Muscle of leg (tissue), 11 donors: Measurements from ENCODE around the gene ANXA2. TPM values are rescaled to one million over a fixed set of nuclear protein-coding genes. Genes with fewer than 3 reads are reported as not detected.

Experiments
- DNase-seq: peaks from one replicate; pipeline ENCODE4 v3.0.0; 2013
- H3K27ac ChIP-seq: one replicate; pipeline ENCODE4 v1.5.1; 2013; ENCODE audit warnings: mild to moderate bottlenecking, low read length, control low read depth
- H3K27me3 ChIP-seq: one replicate; pipeline ENCODE4 v1.6.1; 2013; ENCODE audit warnings: low read length; ENCODE audit not compliant: control insufficient read depth, insufficient read depth
- H3K36me3 ChIP-seq: one replicate; pipeline ENCODE4 v1.6.1; 2013; ENCODE audit warnings: low read length; ENCODE audit not compliant: control insufficient read depth, insufficient read depth
- H3K4me1 ChIP-seq: one replicate; pipeline ENCODE4 v1.6.1; 2013; ENCODE audit warnings: low read length; ENCODE audit not compliant: control insufficient read depth, insufficient read depth
- H3K4me3 ChIP-seq: one replicate; pipeline ENCODE4 v1.5.1; 2013; ENCODE audit warnings: low read length, control low read depth
- H3K9me3 ChIP-seq: replicated peaks from 2 replicates; pipeline ENCODE4 v1.6.1; 2013; ENCODE audit warnings: low read depth, low read length; ENCODE audit not compliant: control insufficient read depth
- WGBS: methylation state at CpG from one replicate; pipeline ENCODE4 v1.1.5; 2013; ENCODE audit warnings: missing lambda C conversion rate; ENCODE audit not compliant: insufficient coverage; 5-methylcytosine and 5-hydroxymethylcytosine counted together
- polyA plus RNA-seq, 8 donors: library from polyadenylated mRNA; unstranded; fragments of 120-200 nt; gene quantifications; one replicate each; pipeline versions ENCODE4 v1.2.1 to v1.2.3, GENCODE V29; 2013; ENCODE audit warnings: inconsistent platforms in 1 of 8, low replicate concordance in 1 of 8; ENCODE audit not compliant: insufficient read length in 8 of 8, insufficient read depth in 1 of 8
- total RNA-seq: library from RNA; stranded (reverse); fragments of 120-200 nt; gene quantifications from one replicate; pipeline ENCODE4 v1.2.4, GENCODE V29; 2013

Gene ANXA2
- total and polyA plus RNA-seq, 9 donors = 410 to 789 (median 469) TPM

- DNase-seq = no peak
- Histone ChIP-seq H3K4me1 (peaks cover 45% of the 10 kb centered on the region), H3K27me3 (no peaks in the 10 kb centered on the region), H3K36me3 (peaks cover 59% of the 10 kb centered on the region), H3K9me3 (no peaks in the 10 kb centered on the region), H3K27ac (peak overlapping the region; percentile 89), H3K4me3 (no peak overlapping the region)
- no CpG with 5 or more reads among the region's 3 CpGs for WGBS
Observed at GRCh38 chr15:60373327-60373726, 24.5 kb downstream of the ANXA2 start.

GRCh38 chr15:60372756-60373155, 25.0 kb downstream of the ANXA2 start:
- no peak for DNase-seq
- Histone ChIP-seq H3K4me3 (no peak overlapping the region), H3K27ac (no peak overlapping the region), H3K4me1 (peaks cover 45% of the 10 kb centered on the region), H3K27me3 (no peaks in the 10 kb centered on the region), H3K9me3 (no peaks in the 10 kb centered on the region), H3K36me3 (peaks cover 57% of the 10 kb centered on the region)
- no CpG with 5 or more reads among the region's 1 CpG for WGBS

- Histone ChIP-seq H3K4me1 (peaks cover 45% of the 10 kb centered on the region), H3K27ac (peak overlapping the region; percentile 91), H3K27me3 (no peaks in the 10 kb centered on the region), H3K9me3 (no peaks in the 10 kb centered on the region), H3K36me3 (peaks cover 55% of the 10 kb centered on the region), H3K4me3 (no peak overlapping the region)
- no CpG with 5 or more reads among the region's 4 CpGs for WGBS
- no peak for DNase-seq
Observed at GRCh38 chr15:60372227-60372626, 25.6 kb downstream of the ANXA2 start.

- DNase-seq = peak; percentile 95
- H3K36me3 ChIP-seq = peaks cover 49% of the 10 kb centered on the region
- H3K4me1 ChIP-seq = peaks cover 41% of the 10 kb centered on the region
- no peak overlapping the region for H3K4me3 ChIP-seq
- WGBS = 67% methylated on average over 1 of the region's 20 CpGs
- H3K27ac ChIP-seq = peak overlapping the region; percentile 91
- H3K9me3 ChIP-seq = no peaks in the 10 kb centered on the region
- no peaks in the 10 kb centered on the region for H3K27me3 ChIP-seq
Observed at GRCh38 chr15:60371175-60372051, 26.4 kb downstream of the ANXA2 start.

GRCh38 chr15:60370869-60371136, 27.0 kb downstream of the ANXA2 start:
- Histone ChIP-seq H3K9me3 (no peaks in the 10 kb centered on the region), H3K36me3 (peaks cover 46% of the 10 kb centered on the region), H3K27ac (peak overlapping the region; percentile 91), H3K4me3 (no peak overlapping the region), H3K27me3 (no peaks in the 10 kb centered on the region), H3K4me1 (peaks cover 37% of the 10 kb centered on the region)
- no CpG with 5 or more reads among the region's 1 CpG for WGBS
- no peak for DNase-seq

- DNase-seq = peak; percentile 63
- no peak overlapping the region for H3K4me3 ChIP-seq
- H3K27me3 ChIP-seq = no peaks in the 10 kb centered on the region
- peaks cover 33% of the 10 kb centered on the region for H3K4me1 ChIP-seq
- H3K9me3 ChIP-seq = no peaks in the 10 kb centered on the region
- no CpG with 5 or more reads among the region's 9 CpGs for WGBS
- peaks cover 42% of the 10 kb centered on the region for H3K36me3 ChIP-seq
- peak overlapping the region; percentile 91 for H3K27ac ChIP-seq
Observed at GRCh38 chr15:60370105-60370868, 27.5 kb downstream of the ANXA2 start.

GRCh38 chr15:60369696-60370095, 28.1 kb downstream of the ANXA2 start:
- no peak for DNase-seq
- Histone ChIP-seq H3K4me3 (no peak overlapping the region), H3K9me3 (no peaks in the 10 kb centered on the region), H3K36me3 (peaks cover 38% of the 10 kb centered on the region), H3K27me3 (no peaks in the 10 kb centered on the region), H3K4me1 (peaks cover 27% of the 10 kb centered on the region), H3K27ac (peak overlapping the region; percentile 75)
- WGBS = 63% methylated on average over 3 of the region's 5 CpGs

GRCh38 chr15:60364612-60364924, 33.2 kb downstream of the ANXA2 start:
- peaks cover 39% of the 10 kb centered on the region for H3K36me3 ChIP-seq

GRCh38 chr15:60363903-60364611, 33.7 kb downstream of the ANXA2 start:
- no peaks in the 10 kb centered on the region for H3K27me3 ChIP-seq
- no peak for DNase-seq
- no peak overlapping the region for H3K4me3 ChIP-seq
- peaks cover 16% of the 10 kb centered on the region for H3K4me1 ChIP-seq
- no peak overlapping the region for H3K27ac ChIP-seq
- H3K36me3 ChIP-seq = peaks cover 41% of the 10 kb centered on the region
- no peaks in the 10 kb centered on the region for H3K9me3 ChIP-seq
- 86% methylated on average over 12 of the region's 17 CpGs for WGBS

More at GRCh38 chr15:60364612-60364924, 33.2 kb downstream of the ANXA2 start:
- Histone ChIP-seq H3K27me3 (no peaks in the 10 kb centered on the region), H3K27ac (no peak overlapping the region), H3K4me1 (peaks cover 14% of the 10 kb centered on the region), H3K9me3 (no peaks in the 10 kb centered on the region), H3K4me3 (no peak overlapping the region)
- no CpG with 5 or more reads among the region's 2 CpGs for WGBS
- no peak for DNase-seq

- Histone ChIP-seq H3K36me3 (peaks cover 45% of the 10 kb centered on the region), H3K4me1 (peaks cover 16% of the 10 kb centered on the region), H3K4me3 (no peak overlapping the region), H3K9me3 (no peaks in the 10 kb centered on the region), H3K27me3 (no peaks in the 10 kb centered on the region), H3K27ac (no peak overlapping the region)
- peak; percentile 24 for DNase-seq
- no CpG with 5 or more reads among the region's 2 CpGs for WGBS
Observed at GRCh38 chr15:60363087-60363549, 34.7 kb downstream of the ANXA2 start.
